HK-2 (cell line): ENCODE measurements around the gene FAM222B.
"Not testable (repeated sequence)": the region's sequence is repeated elsewhere in the genome, so short reads cannot be mapped to it uniquely, and the experiment has no call there.

ENCODE experiments used
- DNase-seq: peaks from one replicate; pipeline ENCODE4 v3.0.0-alpha.2; 2018; ENCODE audit not compliant: unreplicated experiment

Gene FAM222B

DNA sequence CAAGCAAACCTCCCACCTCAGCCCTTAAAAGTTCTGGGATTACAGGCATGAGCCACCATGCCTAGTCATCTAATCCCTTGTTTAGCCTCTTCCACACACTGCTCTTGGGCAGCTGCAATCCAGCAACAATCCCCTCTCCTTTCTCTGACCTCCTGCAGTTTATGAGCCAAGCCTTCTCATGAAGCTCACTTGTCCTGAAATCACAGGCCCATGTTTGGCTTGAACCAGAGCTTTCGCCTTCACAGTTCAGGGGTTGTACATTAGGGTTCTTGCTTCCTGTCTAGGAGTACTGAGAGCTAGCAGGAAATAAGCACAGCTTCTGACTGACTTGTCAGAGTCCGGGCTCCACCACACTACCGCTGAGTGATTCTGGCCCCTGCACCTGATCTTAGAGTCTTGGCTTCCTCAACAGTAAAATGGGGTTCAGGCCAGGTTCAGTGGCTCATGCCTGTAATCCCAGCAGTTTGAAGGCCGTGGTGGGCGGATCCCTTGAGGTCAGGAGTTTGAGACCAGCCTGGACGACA, 28.5 kb upstream of the FAM222B start:
- no peak for DNase-seq

- DNase-seq, result no peak
These were observed 24.7 kb upstream of the FAM222B start for GRCh38 chr17:28867276-28867675.

DNA sequence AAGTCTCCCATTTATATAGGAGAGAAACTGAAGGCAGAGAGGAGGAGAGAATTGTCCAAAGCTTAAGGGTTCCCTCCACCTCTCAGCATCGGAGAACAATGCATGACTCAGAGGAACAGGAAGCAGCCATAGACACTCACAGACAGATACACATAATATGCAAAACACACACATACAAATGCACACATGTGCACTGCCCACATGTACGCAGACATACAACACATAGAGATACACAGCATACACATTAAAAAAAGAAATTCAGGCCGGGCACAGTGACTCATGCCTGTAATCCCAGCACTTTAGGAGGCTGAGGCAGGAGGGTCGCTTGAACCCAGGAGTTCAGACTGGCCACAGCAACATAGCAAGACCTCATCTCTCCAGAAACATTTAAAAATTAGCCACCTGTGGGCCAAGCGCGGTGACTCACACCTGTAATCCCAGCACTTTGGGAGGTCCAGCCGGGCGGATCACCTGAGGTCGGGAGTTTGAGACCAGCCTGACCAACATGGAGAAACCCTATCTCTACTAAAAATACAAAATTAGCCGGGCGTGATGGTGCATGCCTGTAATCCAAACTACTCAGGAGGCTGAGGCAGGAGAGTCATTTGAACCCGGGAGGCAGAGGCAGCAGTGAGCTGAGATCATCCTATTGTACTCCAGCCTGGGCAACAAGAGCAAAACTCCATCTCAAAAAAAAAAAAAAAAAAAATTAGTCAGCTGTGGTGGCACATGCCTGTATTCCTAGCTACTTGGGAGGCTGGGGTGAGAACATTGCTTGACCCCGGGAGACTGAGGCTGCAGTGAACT, 23.6 kb upstream of the FAM222B start:
- DNase-seq, result no peak

DNA sequence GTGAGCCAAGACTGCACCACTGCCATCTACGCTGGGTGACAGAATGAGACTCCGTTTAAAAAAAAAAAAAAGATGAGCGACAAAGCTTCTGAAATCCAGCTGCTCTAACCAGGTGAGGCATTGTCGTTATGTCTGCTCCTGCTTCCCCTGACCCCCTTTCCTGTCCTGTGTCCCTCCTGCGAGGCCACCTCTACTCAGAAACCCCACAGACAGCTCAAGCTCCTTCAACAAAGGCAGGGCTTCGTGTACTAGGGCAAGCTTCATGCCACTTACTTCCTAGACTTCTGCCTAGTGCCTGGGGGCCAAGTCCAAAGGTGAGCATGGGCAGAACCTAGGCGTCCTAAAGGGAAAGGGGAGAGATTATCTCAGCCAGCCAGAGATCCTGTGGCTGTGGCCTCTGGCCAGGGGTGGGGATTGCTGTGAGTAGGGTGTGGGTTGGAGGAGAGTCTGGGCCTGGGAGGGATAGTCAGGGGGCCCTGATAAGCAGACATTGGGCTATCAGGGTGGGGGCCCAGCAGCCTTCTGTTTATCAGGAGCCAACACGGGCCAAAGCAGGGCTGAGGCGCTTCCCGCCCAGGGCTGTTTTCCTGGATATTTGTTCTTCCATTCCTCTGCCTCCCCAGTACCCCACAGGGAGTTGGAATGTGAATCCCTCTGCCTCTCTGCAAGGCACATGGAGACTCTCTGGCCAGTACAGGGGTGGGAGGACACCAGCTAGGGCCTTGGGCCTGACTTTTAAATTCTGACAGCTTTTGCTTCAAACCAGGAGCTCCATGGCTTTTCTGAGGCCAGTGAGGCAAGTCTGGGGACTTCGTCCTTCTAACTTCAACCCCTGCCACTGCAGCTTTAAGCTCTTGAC, 22.6 kb upstream of the FAM222B start:
- no peak for DNase-seq

- DNase-seq, result no peak
These were observed 21.4 kb upstream of the FAM222B start for GRCh38 chr17:28863953-28864352.

- DNase-seq, result no peak
These were observed 20.0 kb upstream of the FAM222B start for GRCh38 chr17:28862561-28862960.

DNA sequence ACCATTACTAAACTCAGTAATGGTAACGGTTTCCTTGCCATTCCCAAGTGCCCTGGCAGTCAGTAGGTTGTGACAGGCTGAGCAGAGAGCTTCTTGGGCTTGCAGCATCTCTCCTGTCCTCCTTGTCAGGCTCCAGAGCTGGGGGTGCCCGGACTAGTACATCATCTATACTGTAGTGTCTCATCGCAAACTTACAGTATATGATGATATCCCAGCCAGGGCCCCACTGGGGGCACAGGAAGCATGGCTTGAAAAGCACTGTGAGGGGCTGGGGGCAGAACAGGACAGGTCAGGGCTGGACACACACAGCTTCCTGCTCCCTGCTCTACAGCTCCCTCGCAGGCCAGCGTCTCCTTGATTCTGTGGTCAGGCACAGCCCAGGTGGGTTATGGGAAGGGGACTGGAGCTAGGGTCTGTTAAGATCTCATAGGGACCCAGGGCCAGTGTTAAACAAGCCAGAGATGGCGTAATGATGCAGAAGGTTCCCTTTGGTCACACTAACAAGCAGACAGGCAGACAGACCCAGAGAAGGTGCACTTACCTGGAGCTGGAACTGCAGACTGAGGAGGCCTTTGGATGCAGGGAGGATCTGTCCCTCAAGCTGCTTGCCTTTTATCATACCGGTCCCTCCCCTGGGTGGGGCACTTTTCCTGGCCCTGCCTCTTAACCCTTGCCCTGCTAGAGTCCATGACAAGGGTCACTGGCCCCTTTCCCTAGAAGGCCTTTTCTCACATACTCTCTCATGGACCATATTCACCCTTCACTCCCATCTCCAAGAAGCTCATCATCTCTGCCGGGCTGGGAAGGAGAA, 19.0 kb upstream of the FAM222B start:
- DNase-seq, result no peak

GRCh38 chr17:28860363-28860808, 17.8 kb upstream of the FAM222B start:
- DNase-seq, result no peak

- DNase-seq, result no peak
These were observed 16.3 kb upstream of the FAM222B start for GRCh38 chr17:28858801-28859355.

GRCh38 chr17:28857905-28858800, 15.6 kb upstream of the FAM222B start:
- no peak for DNase-seq

- no peak for DNase-seq
These were observed 13.5 kb upstream of the FAM222B start for GRCh38 chr17:28856028-28856574.

GRCh38 chr17:28855336-28855679, 12.7 kb upstream of the FAM222B start:
- no peak for DNase-seq

- DNase-seq, result peak; percentile 85
These were observed 12.1 kb upstream of the FAM222B start, which contains the start of gene ERAL1 for GRCh38 chr17:28854457-28855335. Gene ERAL1, plus strand, starts transcription at chr17:28855016. Its CDS starts 19 bp downstream, at chr17:28855035.

DNA sequence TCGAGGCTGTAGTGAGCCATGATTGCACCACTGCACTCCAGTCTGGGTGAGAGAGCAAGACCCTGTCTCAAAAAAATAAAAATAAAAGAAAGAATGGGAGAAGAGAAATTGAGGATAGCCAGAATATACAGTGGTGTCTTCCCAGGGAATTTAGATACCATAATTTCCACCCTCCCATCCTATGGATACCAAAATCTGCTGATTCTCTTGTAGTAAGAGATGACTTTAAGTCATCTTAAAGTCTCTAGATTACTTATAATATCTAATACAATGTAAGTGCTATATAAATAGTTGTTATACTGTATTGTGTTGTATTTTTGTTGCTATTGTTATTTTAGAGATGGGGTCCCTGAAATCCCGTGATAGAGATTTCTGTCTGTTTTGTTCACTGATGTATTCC, 10.7 kb upstream of the FAM222B start:
- no peak for DNase-seq

DNA sequence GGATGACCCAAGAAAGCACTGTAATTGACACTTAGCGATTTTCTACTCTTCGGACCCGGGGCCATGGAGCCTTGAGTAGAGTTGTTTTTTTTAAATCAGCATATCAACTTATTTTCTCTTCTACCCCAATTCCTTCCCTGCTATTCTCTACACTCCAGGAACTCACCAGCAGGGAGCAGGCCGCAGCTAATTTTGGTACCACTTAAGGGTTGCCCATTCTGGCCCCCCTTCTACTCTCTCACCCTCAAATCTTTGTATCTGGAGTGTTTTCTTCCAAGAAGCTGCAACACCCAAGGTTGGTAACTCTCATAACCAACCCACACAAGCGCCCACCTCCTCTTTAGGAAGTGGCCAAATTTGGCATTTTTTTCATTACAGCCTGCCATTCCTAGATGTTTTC, 6.7 kb upstream of the FAM222B start:
- no peak for DNase-seq

- DNase-seq, result not testable (repeated sequence)
These were observed 6.1 kb upstream of the FAM222B start for GRCh38 chr17:28848667-28849066.

GRCh38 chr17:28846699-28847098, 4.1 kb upstream of the FAM222B start:
- not testable (repeated sequence) for DNase-seq

GRCh38 chr17:28846231-28846630, 3.6 kb upstream of the FAM222B start:
- no peak for DNase-seq

DNA sequence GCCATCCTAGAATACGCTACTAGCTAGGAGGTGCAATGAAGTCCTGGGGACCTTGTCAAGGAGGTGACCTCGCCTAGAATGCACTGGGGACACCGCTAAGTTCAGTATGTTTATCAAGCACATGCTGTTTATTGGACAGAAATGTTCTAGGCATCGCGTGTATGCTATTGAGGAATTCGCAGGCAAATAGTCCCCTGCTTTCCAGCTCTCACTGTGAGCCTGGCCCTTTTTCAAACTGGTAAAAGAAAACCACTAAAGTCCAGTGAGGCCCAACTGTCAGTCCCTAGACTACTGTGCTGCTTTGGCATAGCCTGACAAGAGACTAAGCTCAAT, 1.2 kb upstream of the FAM222B start:
- DNase-seq, result no peak
